Measurements from ENCODE around the gene NDUFA9.

NDUFA9 gene

DNA sequence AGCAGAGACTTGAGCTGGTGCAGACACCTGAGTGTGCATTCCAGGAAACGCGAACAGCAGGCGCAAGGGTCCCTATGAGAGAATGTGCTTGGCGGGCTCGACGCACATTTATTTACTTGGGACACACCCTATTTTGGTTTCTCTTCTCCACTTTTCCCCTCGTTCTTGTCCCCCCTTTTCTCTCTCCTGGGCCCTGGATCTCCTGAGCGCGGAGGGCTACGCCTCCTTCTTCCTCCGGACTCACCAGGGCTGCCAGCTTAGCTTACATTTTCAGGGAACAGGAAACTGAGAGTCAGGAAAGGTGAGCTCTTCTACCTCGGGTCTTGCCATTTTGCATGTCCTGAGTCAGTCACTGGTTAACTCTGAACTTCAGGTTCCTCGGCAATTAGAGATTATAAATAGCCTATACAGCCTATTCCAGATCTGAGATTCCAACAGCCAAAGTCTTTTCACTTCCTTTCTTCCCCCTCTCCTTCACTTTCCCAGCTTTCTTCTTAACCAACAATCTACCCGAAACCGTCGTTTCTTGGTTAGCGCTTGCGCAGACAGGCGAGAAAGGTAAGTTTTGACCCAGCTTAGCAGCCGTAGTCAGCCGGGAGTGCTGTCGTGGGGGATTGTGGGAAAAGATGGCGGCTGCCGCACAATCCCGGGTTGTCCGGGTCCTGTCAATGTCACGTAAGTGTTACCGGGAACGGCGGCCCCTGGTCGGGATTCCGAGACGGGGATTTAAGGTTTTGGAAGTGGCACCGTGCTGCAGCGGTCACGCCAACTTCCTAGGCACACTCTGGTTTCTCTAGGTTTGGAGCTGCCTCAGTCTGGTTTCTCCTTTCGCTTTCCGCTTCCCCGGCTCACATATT lies at the start of gene NDUFA9, which contains the start of gene AKAP3:
Gene NDUFA9, plus strand, starts transcription at position 614 of the 857 bp plus-strand sequence. Its CDS starts 13 bp downstream, at position 627.
Gene AKAP3, minus strand, starts transcription at position 551 of the 857 bp plus-strand sequence. CDS start 10,855 bp downstream, outside the sequence.
- peak within 1 kb of the TSS; percentile 57 for H3K4me3 ChIP-seq (ENCODE audit: low read length)
- DNase-seq (ENCODE audit: low read depth), result peak; percentile 90
- TF ChIP-seq, protein P1, sequence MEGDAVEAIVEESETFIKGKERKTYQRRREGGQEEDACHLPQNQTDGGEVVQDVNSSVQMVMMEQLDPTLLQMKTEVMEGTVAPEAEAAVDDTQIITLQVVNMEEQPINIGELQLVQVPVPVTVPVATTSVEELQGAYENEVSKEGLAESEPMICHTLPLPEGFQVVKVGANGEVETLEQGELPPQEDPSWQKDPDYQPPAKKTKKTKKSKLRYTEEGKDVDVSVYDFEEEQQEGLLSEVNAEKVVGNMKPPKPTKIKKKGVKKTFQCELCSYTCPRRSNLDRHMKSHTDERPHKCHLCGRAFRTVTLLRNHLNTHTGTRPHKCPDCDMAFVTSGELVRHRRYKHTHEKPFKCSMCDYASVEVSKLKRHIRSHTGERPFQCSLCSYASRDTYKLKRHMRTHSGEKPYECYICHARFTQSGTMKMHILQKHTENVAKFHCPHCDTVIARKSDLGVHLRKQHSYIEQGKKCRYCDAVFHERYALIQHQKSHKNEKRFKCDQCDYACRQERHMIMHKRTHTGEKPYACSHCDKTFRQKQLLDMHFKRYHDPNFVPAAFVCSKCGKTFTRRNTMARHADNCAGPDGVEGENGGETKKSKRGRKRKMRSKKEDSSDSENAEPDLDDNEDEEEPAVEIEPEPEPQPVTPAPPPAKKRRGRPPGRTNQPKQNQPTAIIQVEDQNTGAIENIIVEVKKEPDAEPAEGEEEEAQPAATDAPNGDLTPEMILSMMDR (IDR thresholded peaks at IDR 0.05; ENCODE audit: insufficient read depth, low read depth, low read length, missing control alignments), result no peak

DNA sequence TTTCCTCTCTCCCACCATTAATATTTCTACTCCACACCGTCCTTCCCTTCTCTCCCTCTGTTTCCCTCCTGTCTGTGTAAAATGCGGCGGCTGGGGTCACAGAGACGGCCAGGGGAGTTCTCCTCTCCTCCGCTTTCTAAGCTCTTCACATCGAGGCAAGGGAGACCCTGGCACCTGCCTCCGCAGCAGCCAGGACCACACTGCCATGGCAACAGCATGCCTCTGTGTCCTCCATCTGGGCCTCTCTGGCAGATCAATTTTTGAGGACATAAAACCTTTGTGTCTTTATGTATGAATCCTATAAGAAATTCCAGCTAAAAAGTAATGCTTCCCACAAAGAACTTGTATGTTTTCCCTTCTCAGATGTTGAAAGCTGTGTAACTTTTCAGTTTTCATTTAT lies 45.5 kb upstream of the NDUFA9 start:
- DNase-seq (ENCODE audit: low read depth), result no peak
- TF ChIP-seq, protein P1 (IDR thresholded peaks at IDR 0.05; ENCODE audit: insufficient read depth, low read depth, low read length, missing control alignments), result no peak
- H3K4me3 ChIP-seq (ENCODE audit: low read length), result no peak overlapping the region

DNA sequence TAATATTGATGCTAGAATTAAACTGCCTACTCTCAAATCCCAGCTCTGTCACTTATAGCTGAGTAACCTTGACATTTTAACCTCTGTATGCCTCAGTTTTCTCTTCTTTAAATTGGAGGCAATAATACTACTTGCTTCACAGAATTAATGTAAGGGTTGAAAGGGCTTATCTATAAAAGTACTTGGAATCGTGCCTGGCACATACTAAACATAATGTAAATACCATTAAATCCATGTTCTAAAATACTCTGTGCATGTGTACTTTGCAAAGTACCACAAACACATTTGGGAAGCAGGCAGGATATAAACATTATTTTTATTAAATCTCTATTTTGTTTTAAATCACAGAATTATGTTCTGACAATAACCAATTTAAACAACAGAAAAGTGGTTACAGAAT lies 45.0 kb upstream of the NDUFA9 start:
- TF ChIP-seq, protein P1 (IDR thresholded peaks at IDR 0.05; ENCODE audit: insufficient read depth, low read depth, low read length, missing control alignments), result no peak
- DNase-seq (ENCODE audit: low read depth), result no peak
- H3K4me3 ChIP-seq (ENCODE audit: low read length), result no peak overlapping the region

DNA sequence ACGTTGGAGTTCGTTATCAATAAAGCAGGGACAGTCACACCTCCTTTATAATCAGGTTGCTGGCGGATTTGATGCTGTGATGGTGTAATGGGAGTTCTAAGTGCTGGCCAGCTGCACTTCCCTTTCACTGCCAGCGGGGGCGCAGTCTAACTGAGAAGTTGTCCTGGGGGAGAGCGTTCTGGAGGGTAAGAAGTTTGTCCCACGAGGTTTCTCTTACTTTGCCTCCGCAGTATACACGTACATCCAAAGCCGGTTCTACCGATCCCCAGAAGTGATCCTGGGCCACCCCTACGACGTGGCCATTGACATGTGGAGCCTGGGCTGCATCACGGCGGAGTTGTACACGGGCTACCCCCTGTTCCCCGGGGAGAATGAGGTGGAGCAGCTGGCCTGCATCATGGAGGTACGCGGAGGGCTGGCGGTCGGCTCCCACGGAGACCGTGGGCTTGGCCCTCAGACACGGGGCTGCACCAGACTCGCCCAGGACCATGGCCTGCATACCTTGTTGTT lies 44.2 kb upstream of the NDUFA9 start:
- peak overlapping the region; percentile 89 for H3K4me3 ChIP-seq (ENCODE audit: low read length)
- TF ChIP-seq, protein P1 (IDR thresholded peaks at IDR 0.05; ENCODE audit: insufficient read depth, low read depth, low read length, missing control alignments), result peak; percentile 99
- DNase-seq (ENCODE audit: low read depth), result peak; percentile 91

DNA sequence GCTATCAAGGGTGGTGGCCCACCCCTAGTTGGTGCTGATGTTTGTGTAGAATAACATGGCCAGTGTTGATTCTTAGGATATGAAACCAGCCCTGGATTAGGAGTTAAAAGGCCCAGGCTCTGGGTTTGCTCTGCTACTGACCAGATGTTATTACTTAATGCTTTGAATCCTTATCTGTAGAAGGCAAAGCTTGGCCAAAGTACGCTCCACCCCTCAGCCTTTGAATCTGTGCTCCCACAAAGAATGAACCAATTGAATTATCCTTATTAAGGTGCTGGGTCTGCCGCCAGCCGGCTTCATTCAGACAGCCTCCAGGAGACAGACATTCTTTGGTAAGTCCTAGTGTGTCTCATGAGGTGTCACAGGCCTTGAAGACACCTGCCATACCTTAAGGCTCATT lies 41.9 kb upstream of the NDUFA9 start:
- H3K4me3 ChIP-seq (ENCODE audit: low read length), result no peak overlapping the region
- no peak for DNase-seq (ENCODE audit: low read depth)
- TF ChIP-seq, protein P1 (IDR thresholded peaks at IDR 0.05; ENCODE audit: insufficient read depth, low read depth, low read length, missing control alignments), result no peak

DNA sequence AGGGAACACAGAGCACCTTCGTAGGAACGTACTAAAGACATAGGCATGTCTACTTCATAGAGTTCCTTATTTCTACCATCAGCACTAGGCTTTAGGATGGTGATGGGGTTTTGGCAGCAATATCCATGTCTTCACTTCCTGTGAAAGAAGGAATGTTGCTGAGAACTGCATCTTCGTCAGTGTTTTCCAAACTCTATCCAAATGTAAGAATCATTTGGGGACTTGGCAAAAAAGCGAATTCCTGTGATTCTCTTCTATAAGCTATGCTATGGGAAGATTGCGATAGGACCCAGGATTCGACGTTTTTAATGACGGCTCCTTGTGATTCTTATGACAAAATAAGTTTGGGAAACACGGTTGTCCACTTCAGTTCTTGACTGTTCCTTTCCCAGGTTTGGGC lies 39.8 kb upstream of the NDUFA9 start:
- TF ChIP-seq, protein P1 (IDR thresholded peaks at IDR 0.05; ENCODE audit: insufficient read depth, low read depth, low read length, missing control alignments), result no peak
- no peak overlapping the region for H3K4me3 ChIP-seq (ENCODE audit: low read length)
- no peak for DNase-seq (ENCODE audit: low read depth)
